ENCODE measurements around the gene SHMT2. TPM values are rescaled to one million over a fixed set of nuclear protein-coding genes. Genes with fewer than 3 reads are reported as not detected.
A peak's percentile ranks its signal among the peaks of the same experiment; 100 is the strongest.

SHMT2 gene
- total and polyA plus RNA-seq, 2 of the 13 experiments (the other 11 are each of a cell fraction or from before 2014, with no cell fraction given) = 181 to 393 TPM

DNA sequence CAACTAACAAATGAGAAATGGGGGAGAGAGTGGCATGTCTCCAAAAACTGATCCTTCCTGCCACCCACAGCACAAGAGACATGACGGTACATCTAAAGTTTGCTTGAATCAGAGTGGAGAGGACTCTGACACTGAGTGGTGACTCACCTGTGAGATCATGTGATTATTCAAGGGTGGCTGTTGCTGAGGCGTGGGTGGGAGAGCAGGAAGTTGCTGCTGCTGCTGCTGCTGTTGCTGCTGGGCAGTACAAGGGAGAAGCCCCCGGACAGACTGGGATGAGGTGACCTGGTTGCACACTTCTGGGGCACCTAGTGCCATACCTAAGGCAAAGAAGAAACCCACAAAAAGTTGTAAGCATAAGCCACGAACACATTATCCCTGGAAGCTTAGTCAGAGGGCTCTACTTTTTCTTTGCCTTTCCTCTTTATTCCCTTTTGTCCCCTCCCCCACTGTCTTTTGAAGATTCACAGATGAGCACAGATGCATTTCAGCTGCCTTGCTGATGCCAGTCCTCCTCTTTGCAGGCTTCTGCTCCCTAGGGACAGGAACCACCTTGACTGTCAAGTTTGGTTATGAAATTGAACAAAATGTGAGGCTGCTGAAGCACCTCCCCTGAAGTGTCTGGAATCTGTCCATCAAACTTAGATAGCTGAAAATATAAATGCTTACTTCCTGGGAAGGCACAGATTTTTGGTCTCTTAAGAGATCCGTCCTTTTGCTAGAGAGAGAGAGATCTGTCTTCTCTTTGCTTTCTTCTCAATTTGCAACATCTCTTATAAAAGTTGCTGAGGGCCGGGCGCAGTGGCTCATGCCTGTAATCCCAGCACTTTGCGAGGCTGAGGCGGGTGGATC lies 50.9 kb downstream of the SHMT2 start:
- CTCF ChIA-PET (ENCODE audit: low intra/inter-chr PET ratio, low total read pairs) = no interaction called here
- H3K27me3 ChIP-seq (ENCODE audit: control insufficient read depth in 1 of 2, insufficient read depth in 2 of 2, low read length in 2 of 2) = no peaks in the 10 kb centered on the region
- no peak overlapping the region for H3K4me3 ChIP-seq (replicated peaks in 1 of 3; ENCODE audit: insufficient read depth in 1 of 3, low read depth in 2 of 3, low read length in 3 of 3)
- peaks cover 22% of the 10 kb centered on the region for H3K4me1 ChIP-seq (ENCODE audit: insufficient read depth, low read length)
- no peaks in the 10 kb centered on the region for H3K9me3 ChIP-seq (ENCODE audit: low read length)
- 0 out of 2 replicates have a peak overlapping the region, but pooled peaks have one; percentile 35 for H3K9ac ChIP-seq (ENCODE audit: insufficient read depth, low read depth, low read length)
- BruUV-seq (replicated peaks) = no TSS peak
- peak overlapping the region; percentile 52 for H3K4me2 ChIP-seq (ENCODE audit: low read depth, low read length)
- peak; percentile 95 for ATAC-seq
- DNase-seq (ENCODE audit: low spot score) = peak; percentile 84
- H2AFZ ChIP-seq (ENCODE audit: low read length) = no peak overlapping the region
- H4K20me1 ChIP-seq (ENCODE audit: insufficient read depth, low read length) = no peaks in the 10 kb centered on the region
- intact Hi-C loops (cut with micrococcal nuclease; ENCODE audit: unreplicated experiment) (no loop called here), in situ Hi-C loops (cut with HindIII; ENCODE audit: extremely low pct_ligation_motif_present, low pct_unique_long_range_greater_than_20kb) (no loop called here)
- peaks cover 5 to 35% of the 10 kb centered on the region in 2 experiments; a peak in 4 of 5 replicates for H3K36me3 ChIP-seq (replicated peaks in 1 of 2; ENCODE audit: control insufficient read depth in 1 of 2, insufficient read depth in 2 of 2, low read length in 2 of 2)
- POLR2A ChIA-PET = interaction anchor here (0.8 to 1.2 kb wide), 2 partner anchors 50 to 175 kb away, joined by 3 to 4 read pairs; partner anchors contain the start of gene INHBE
- 71% methylated on average over 9 of the region's 9 CpGs for WGBS (ENCODE audit: low lambda C conversion rate)
- no peaks in the 10 kb centered on the region for H3K79me2 ChIP-seq (ENCODE audit: insufficient read depth, low read length)
- FAIRE-seq = peak; percentile 64
- peak overlapping the region; percentile 40 for H3K27ac ChIP-seq (ENCODE audit: extremely low read length, insufficient read depth, low read length)
- TF ChIP-seq FLYWCH1 (CRISPR knock-in tag; IDR thresholded peaks at IDR 0.05) (no peak), FOSL2 (CRISPR knock-in tag; IDR thresholded peaks at IDR 0.05) (peak; percentile 98), FOXM1 (CRISPR knock-in tag; IDR thresholded peaks at IDR 0.05) (no peak), ZNF251 (CRISPR knock-in tag; IDR thresholded peaks at IDR 0.05) (no peak), RFX3 (CRISPR knock-in tag; IDR thresholded peaks at IDR 0.05) (no peak), ATF7 (IDR thresholded peaks at IDR 0.05) (peak; percentile 22; the same call in 1 of the 2 replicates), ATF7 (CRISPR knock-in tag; IDR thresholded peaks at IDR 0.05) (no peak), HOXA3 (CRISPR knock-in tag; IDR thresholded peaks at IDR 0.05) (peak; percentile 49; the same call in 1 of the 2 replicates), ZNF350 (CRISPR knock-in tag; IDR thresholded peaks at IDR 0.05; ENCODE audit: borderline replicate concordance, low read depth) (no peak), HNRNPUL1 (IDR thresholded peaks at IDR 0.05; ENCODE audit: low read depth, low read length) (no peak)
- TF ChIP-seq, protein P1, sequence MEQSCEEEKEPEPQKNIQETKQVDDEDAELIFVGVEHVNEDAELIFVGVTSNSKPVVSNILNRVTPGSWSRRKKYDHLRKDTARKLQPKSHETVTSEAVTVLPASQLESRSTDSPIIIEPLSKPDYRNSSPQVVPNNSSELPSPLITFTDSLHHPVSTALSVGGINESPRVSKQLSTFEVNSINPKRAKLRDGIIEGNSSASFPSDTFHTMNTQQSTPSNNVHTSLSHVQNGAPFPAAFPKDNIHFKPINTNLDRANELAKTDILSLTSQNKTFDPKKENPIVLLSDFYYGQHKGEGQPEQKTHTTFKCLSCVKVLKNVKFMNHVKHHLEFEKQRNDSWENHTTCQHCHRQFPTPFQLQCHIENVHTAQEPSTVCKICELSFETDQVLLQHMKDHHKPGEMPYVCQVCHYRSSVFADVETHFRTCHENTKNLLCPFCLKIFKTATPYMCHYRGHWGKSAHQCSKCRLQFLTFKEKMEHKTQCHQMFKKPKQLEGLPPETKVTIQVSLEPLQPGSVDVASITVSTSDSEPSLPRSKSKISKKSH (CRISPR knock-in tag; IDR thresholded peaks at IDR 0.05; ENCODE audit: borderline replicate concordance) = no peak
- TF ChIP-seq, protein P2, sequence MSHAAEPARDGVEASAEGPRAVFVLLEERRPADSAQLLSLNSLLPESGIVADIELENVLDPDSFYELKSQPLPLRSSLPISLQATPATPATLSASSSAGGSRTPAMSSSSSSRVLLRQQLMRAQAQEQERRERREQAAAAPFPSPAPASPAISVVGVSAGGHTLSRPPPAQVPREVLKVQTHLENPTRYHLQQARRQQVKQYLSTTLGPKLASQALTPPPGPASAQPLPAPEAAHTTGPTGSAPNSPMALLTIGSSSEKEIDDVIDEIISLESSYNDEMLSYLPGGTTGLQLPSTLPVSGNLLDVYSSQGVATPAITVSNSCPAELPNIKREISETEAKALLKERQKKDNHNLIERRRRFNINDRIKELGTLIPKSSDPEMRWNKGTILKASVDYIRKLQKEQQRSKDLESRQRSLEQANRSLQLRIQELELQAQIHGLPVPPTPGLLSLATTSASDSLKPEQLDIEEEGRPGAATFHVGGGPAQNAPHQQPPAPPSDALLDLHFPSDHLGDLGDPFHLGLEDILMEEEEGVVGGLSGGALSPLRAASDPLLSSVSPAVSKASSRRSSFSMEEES (CRISPR knock-in tag; IDR thresholded peaks at IDR 0.05) = peak; percentile 89
- TF ChIP-seq, protein P3, sequence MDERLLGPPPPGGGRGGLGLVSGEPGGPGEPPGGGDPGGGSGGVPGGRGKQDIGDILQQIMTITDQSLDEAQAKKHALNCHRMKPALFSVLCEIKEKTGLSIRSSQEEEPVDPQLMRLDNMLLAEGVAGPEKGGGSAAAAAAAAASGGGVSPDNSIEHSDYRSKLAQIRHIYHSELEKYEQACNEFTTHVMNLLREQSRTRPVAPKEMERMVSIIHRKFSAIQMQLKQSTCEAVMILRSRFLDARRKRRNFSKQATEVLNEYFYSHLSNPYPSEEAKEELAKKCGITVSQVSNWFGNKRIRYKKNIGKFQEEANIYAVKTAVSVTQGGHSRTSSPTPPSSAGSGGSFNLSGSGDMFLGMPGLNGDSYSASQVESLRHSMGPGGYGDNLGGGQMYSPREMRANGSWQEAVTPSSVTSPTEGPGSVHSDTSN (CRISPR knock-in tag; IDR thresholded peaks at IDR 0.05) = peak; percentile 72
- TF ChIP-seq, protein P4, sequence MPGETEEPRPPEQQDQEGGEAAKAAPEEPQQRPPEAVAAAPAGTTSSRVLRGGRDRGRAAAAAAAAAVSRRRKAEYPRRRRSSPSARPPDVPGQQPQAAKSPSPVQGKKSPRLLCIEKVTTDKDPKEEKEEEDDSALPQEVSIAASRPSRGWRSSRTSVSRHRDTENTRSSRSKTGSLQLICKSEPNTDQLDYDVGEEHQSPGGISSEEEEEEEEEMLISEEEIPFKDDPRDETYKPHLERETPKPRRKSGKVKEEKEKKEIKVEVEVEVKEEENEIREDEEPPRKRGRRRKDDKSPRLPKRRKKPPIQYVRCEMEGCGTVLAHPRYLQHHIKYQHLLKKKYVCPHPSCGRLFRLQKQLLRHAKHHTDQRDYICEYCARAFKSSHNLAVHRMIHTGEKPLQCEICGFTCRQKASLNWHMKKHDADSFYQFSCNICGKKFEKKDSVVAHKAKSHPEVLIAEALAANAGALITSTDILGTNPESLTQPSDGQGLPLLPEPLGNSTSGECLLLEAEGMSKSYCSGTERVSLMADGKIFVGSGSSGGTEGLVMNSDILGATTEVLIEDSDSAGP (CRISPR knock-in tag; IDR thresholded peaks at IDR 0.05; ENCODE audit: borderline replicate concordance) = 0 out of 2 replicates have a peak, but pooled peaks have one; percentile 16

Measured in HepG2 (cell line).